NCI-H2196 (cell line): ENCODE data around the gene SLC38A9.
"Not testable (repeated sequence)": the region's sequence is repeated elsewhere in the genome, so short reads cannot be mapped to it uniquely, and the experiment has no call there.

Experiments
- DNase-seq: peaks from one replicate; lab custom pipeline; 2025; ENCODE audit not compliant: unreplicated experiment; lab: John Stamatoyannopoulos, UW

SLC38A9 gene

GRCh38 chr5:55613112-55613868 is 98.8 kb downstream of the SLC38A9 start:
- no peak for DNase-seq

- DNase-seq = no peak
Observed at GRCh38 chr5:55610542-55610941, 101.6 kb downstream of the SLC38A9 start.

- DNase-seq = no peak
Observed at GRCh38 chr5:55609413-55609812, 102.7 kb downstream of the SLC38A9 start.

- DNase-seq = no peak
Observed at GRCh38 chr5:55608595-55609349, 103.4 kb downstream of the SLC38A9 start.

GRCh38 chr5:55607309-55607708 is 104.8 kb downstream of the SLC38A9 start:
- not testable (repeated sequence) for DNase-seq

GRCh38 chr5:55604611-55605067 is 107.5 kb downstream of the SLC38A9 start:
- no peak for DNase-seq

- no peak for DNase-seq
Observed at GRCh38 chr5:55603922-55604321, 108.2 kb downstream of the SLC38A9 start.

GRCh38 chr5:55601628-55602027 is 110.5 kb downstream of the SLC38A9 start:
- no peak for DNase-seq

- no peak for DNase-seq
Observed at GRCh38 chr5:55601204-55601618, 110.9 kb downstream of the SLC38A9 start.

- no peak for DNase-seq
Observed at GRCh38 chr5:55600497-55601203, 111.5 kb downstream of the SLC38A9 start.

- DNase-seq = no peak
Observed at GRCh38 chr5:55600086-55600485, 112.0 kb downstream of the SLC38A9 start.

GRCh38 chr5:55599148-55600050 is 112.7 kb downstream of the SLC38A9 start:
- no peak for DNase-seq

GRCh38 chr5:55597014-55597981 is 114.8 kb downstream of the SLC38A9 start:
- peak; percentile 27 for DNase-seq

- no peak for DNase-seq
Observed at GRCh38 chr5:55594671-55595070, 117.5 kb downstream of the SLC38A9 start.

GRCh38 chr5:55593115-55593472 is 119.0 kb downstream of the SLC38A9 start:
- peak; percentile 11 for DNase-seq

- no peak for DNase-seq
Observed at GRCh38 chr5:55592388-55593114, 119.6 kb downstream of the SLC38A9 start.

GRCh38 chr5:55591686-55592085 is 120.4 kb downstream of the SLC38A9 start:
- DNase-seq = no peak

- no peak for DNase-seq
Observed at GRCh38 chr5:55585206-55585610, 126.9 kb downstream of the SLC38A9 start.
